ENCODE results near the gene COPS8.

COPS8 gene

GRCh38 chr2:237085248-237086221 lies at the start of gene COPS8:
Gene COPS8, plus strand, starts transcription at chr2:237085889. Its CDS starts 76 bp downstream, at chr2:237085965.
- DNase-seq (ENCODE audit: low spot score): peak; percentile 97

- DNase-seq (ENCODE audit: low spot score): no peak
Observed at GRCh38 chr2:237039301-237040031, 46.2 kb upstream of the COPS8 start.

GRCh38 chr2:237041231-237041630 lies 44.5 kb upstream of the COPS8 start:
- DNase-seq (ENCODE audit: low spot score): no peak

GRCh38 chr2:237042101-237042500 lies 43.6 kb upstream of the COPS8 start:
- no peak for DNase-seq (ENCODE audit: low spot score)

GRCh38 chr2:237043866-237044265 lies 41.8 kb upstream of the COPS8 start:
- no peak for DNase-seq (ENCODE audit: low spot score)

- DNase-seq (ENCODE audit: low spot score): no peak
Observed at GRCh38 chr2:237044281-237044680, 41.4 kb upstream of the COPS8 start.

- peak; percentile 43 for DNase-seq (ENCODE audit: low spot score)
Observed at GRCh38 chr2:237045449-237045848, 40.2 kb upstream of the COPS8 start.

- no peak for DNase-seq (ENCODE audit: low spot score)
Observed at GRCh38 chr2:237048595-237048994, 37.1 kb upstream of the COPS8 start.

- no peak for DNase-seq (ENCODE audit: low spot score)
Observed at GRCh38 chr2:237051861-237052260, 33.8 kb upstream of the COPS8 start.

GRCh38 chr2:237053066-237053465 lies 32.6 kb upstream of the COPS8 start:
- DNase-seq (ENCODE audit: low spot score): no peak

- no peak for DNase-seq (ENCODE audit: low spot score)
Observed at GRCh38 chr2:237055386-237056100, 30.1 kb upstream of the COPS8 start.

- no peak for DNase-seq (ENCODE audit: low spot score)
Observed at GRCh38 chr2:237056287-237056875, 29.3 kb upstream of the COPS8 start.

GRCh38 chr2:237057107-237057506 lies 28.6 kb upstream of the COPS8 start:
- DNase-seq (ENCODE audit: low spot score): no peak

- no peak for DNase-seq (ENCODE audit: low spot score)
Observed at GRCh38 chr2:237057893-237058300, 27.8 kb upstream of the COPS8 start.

GRCh38 chr2:237058423-237058822 lies 27.3 kb upstream of the COPS8 start:
- no peak for DNase-seq (ENCODE audit: low spot score)

GRCh38 chr2:237059155-237059875 lies 26.4 kb upstream of the COPS8 start:
- DNase-seq (ENCODE audit: low spot score): no peak

GRCh38 chr2:237060534-237061312 lies 25.0 kb upstream of the COPS8 start:
- DNase-seq (ENCODE audit: low spot score): peak; percentile 84

GRCh38 chr2:237061356-237061755 lies 24.3 kb upstream of the COPS8 start:
- no peak for DNase-seq (ENCODE audit: low spot score)

- no peak for DNase-seq (ENCODE audit: low spot score)
Observed at GRCh38 chr2:237062585-237062984, 23.1 kb upstream of the COPS8 start.

Measured in AG20443 (cell line).